Activated CD4-positive, alpha-beta T cell treated with anti-CD3 and anti-CD28 coated beads for 36 hours (primary cell): ENCODE data around the gene SBK3. TPM values are rescaled to one million over a fixed set of nuclear protein-coding genes. Genes with fewer than 3 reads are reported as not detected.

Experiments
- ATAC-seq: fragments of 200-7000 bp; cut with Tn5 transposase; one replicate; pipeline ENCODE4 v1.10.0; 2021; ENCODE audit warnings: mild to moderate bottlenecking, moderate library complexity
- CTCF ChIA-PET: fragments of 350-600 bp; sonication (Branson Sonifier 250); formaldehyde crosslinking; loops from one replicate; lab custom pipeline; 2021; ENCODE audit warnings: antibody characterized with exemption; lab: Charles Lee
- POLR2A ChIA-PET: fragments of 350-600 bp; sonication (Branson Sonifier 250); formaldehyde crosslinking; loops from one replicate; lab custom pipeline; 2021; ENCODE audit warnings: antibody characterized with exemption, inconsistent platforms; lab: Charles Lee
- DNase-seq: peaks from one replicate; pipeline ENCODE4 v3.0.0-alpha.2; 2020
- H3K27ac Mint-ChIP-seq: one replicate; pipeline ENCODE4 v1.8.0; 2021; ENCODE audit warnings: mixed read lengths
- H3K27me3 Mint-ChIP-seq: one replicate; pipeline ENCODE4 v1.8.0; 2021; ENCODE audit warnings: mixed read lengths
- H3K36me3 Mint-ChIP-seq: one replicate; pipeline ENCODE4 v1.8.0; 2021; ENCODE audit warnings: low read depth, mixed read lengths
- H3K4me1 Mint-ChIP-seq: one replicate; pipeline ENCODE4 v1.8.0; 2021; ENCODE audit warnings: mixed read lengths
- H3K4me3 Mint-ChIP-seq: one replicate; pipeline ENCODE4 v1.8.0; 2021; ENCODE audit warnings: mild to moderate bottlenecking, moderate library complexity, mixed read lengths
- H3K9me3 Mint-ChIP-seq: one replicate; pipeline ENCODE4 v1.8.0; 2021; ENCODE audit warnings: low read depth, mixed read lengths
- intact Hi-C, 2 experiments: fragments of 100-400 bp; cut with DNase I in 1 of 2; cut with micrococcal nuclease in 1 of 2; formaldehyde crosslinking; loops; one replicate each; pipeline versions ENCODE4 v1.14.2 to v1.15.1; 2022 to 2024; cut with DNase I, micrococcal nuclease
- total RNA-seq, 2 experiments: library from RNA; stranded (reverse); gene quantifications; one replicate each; pipeline ENCODE4 v1.2.3, GENCODE V29; 2021

The SBK3 gene
- total RNA-seq, 2 experiments from 2014 or later, result not detected

DNA sequence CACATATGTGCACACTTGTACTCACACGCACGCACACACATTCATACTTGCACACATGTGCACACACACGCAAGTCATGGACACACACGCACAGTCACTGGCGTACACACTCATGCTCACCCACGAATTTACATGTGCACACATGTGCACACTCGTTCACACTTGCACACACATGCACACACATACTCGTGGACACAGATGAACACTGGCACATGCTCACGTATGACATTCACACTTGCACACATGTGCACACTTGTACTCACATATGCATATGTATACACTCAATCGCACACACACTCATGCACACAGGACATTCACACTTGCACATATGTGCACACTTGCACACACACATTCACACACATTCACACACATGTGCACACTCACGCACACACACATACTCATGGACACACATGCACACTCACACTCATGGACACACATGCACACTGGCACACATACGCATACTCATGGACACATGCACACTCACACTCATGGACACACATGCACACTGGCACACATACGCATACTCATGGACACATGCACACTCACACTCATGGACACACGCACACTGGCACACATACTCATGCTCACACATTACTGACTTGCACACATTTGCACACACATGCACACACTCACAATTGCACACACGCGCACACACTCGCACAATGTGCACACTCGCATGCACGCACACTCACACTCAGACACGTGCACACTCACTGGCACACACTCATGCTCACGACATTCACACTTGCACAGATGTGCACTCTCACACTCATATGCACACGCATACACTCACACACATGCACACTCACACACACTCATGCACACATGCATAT lies 17.9 kb downstream of the SBK3 start:
- CTCF ChIA-PET, result interaction anchor here (0.9 kb wide), 1 partner anchor 105 kb away, joined by 3 read pairs; no protein-coding TSS in a partner anchor
- no peak for ATAC-seq
- no peaks in the 10 kb centered on the region for H3K27me3 Mint-ChIP-seq
- intact Hi-C loops, result no loop called here
- H3K27ac Mint-ChIP-seq, result no peak overlapping the region
- no peak for DNase-seq
- H3K4me1 Mint-ChIP-seq, result no peaks in the 10 kb centered on the region
- no peak overlapping the region for H3K4me3 Mint-ChIP-seq
- H3K36me3 Mint-ChIP-seq, result no peaks in the 10 kb centered on the region
- no peaks in the 10 kb centered on the region for H3K9me3 Mint-ChIP-seq
- POLR2A ChIA-PET, result no interaction called here

DNA sequence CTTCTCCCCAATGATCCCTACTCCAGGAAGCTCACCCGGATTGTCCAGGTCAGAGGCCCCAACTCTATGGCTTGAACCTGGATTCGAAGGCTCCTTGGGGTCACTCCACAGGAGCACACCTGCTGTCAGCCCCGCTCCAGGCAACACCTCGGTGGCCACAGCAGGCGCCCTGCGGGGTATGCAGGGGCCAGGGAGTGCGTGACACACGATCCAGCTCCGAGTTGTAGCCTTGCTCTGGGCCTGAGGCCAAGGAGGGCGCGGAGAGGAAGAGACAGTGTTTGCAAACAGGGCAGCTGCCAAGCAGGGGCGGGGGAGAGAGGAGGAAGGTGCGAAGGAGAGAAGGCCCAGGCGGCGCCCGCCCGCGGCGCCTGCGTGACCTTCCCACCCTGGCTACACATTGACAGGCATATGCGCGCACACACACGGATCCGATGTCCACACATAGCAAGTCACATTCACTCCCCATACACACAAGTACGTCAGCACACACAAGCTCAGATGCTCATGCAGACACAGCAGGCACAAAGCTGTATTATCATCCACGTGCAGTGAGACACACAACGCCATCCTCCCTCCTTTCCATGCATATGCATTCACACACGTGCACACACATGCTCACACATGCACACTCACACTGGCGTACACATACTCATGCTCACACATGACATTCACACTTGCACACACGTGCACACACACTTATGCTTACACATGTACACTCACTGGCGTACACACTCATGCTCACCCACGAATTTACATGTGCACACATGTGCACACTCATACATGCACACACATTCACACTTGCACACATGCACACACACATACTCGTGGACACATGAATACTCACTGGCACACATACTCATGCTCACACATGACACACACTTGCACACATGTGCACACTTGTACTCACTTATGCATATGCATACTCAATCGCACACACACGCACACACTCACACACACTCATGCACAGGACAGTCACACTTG lies 18.8 kb downstream of the SBK3 start:
- no peak overlapping the region for H3K27ac Mint-ChIP-seq
- CTCF ChIA-PET, result interaction anchor here (1.5 kb wide), 1 partner anchor 106 kb away, joined by 4 read pairs; no protein-coding TSS in a partner anchor
- DNase-seq (peak; percentile 42), ATAC-seq (peak; percentile 55)
- no peaks in the 10 kb centered on the region for H3K36me3 Mint-ChIP-seq
- no peaks in the 10 kb centered on the region for H3K9me3 Mint-ChIP-seq
- intact Hi-C loops, result no loop called here
- no peaks in the 10 kb centered on the region for H3K4me1 Mint-ChIP-seq
- H3K4me3 Mint-ChIP-seq, result no peak overlapping the region
- POLR2A ChIA-PET, result interaction anchor here (0.7 kb wide), 1 partner anchor 18 kb away, joined by 3 read pairs; no protein-coding TSS in a partner anchor
- no peaks in the 10 kb centered on the region for H3K27me3 Mint-ChIP-seq

DNA sequence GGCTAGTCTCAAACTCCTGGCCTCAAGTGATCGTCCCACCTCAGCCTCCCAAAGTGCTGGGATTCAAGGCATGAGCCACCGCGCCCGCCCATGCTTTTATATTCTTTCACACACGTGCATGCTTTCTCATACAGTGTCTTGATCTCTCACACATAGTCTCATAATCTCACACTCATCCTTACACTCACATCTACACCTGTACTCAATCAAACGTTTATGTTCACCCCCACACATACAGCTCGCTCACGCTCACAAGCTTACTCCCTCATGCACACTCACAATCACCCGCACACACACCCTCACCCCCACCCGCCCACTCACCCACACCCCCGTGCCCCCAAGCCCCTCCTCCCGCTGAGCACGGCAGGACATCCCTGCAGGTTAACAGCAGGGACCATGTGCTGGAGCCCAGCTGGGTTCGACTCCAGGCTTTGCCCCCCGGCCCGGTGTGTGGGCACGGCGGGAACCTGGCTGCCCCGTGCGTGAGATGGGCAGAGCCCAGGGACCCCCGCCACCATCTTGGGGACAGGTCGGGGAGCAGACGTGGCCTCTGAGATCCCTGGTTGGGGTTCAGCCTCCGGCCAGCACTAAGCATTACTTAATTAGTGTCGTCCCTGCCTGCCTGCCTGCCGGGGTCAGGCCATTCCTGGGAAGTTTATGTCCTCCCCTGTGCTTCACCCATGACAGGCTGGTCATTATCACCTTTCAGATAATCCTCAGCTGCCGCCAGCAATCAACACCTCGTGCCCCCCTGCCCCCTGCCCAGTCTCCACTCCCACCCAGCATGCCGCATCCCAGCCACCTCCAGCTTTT lies 19.8 kb downstream of the SBK3 start:
- ChIA-PET POLR2A (interaction anchor here (0.7 kb wide), 1 partner anchor 17 kb away, joined by 3 read pairs; no protein-coding TSS in a partner anchor), CTCF (interaction anchor here (1.5 kb wide), 1 partner anchor 107 kb away, joined by 4 read pairs; no protein-coding TSS in a partner anchor)
- no peaks in the 10 kb centered on the region for H3K9me3 Mint-ChIP-seq
- H3K27me3 Mint-ChIP-seq, result no peaks in the 10 kb centered on the region
- H3K4me1 Mint-ChIP-seq, result no peaks in the 10 kb centered on the region
- intact Hi-C loops, result no loop called here
- ATAC-seq (no peak), DNase-seq (no peak)
- no peak overlapping the region for H3K4me3 Mint-ChIP-seq
- no peaks in the 10 kb centered on the region for H3K36me3 Mint-ChIP-seq
- H3K27ac Mint-ChIP-seq, result no peak overlapping the region

DNA sequence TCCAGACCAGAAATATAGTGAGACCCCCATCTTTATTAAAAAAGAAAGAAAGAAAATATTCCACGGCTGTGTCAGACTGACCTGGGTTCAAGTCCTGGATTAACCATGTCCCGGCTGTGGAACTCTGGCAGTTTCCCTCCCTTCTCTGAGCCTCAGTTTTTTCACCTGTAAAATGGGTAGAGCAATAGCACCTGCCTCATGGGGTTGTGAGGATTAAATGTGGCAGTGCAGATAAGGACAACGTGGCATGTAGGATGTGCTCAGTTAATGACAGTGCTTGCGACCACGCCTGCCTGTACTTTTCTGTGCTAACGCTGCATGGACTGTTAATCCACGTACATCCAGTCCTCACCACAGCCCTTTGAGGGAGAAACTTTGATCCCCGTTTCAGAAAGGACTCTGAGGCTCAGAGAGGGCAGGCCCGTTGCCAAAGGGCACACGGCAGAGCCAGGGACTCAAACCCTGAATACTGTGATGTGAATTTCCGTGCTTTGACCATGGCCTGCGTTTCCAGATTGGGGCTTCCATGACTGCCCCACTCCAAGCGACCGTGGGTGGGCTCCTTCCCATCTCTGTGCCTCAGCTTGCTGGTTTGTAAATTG lies 24.6 kb downstream of the SBK3 start:
- Mint-ChIP-seq H3K4me3 (no peak overlapping the region), H3K27me3 (no peaks in the 10 kb centered on the region), H3K27ac (no peak overlapping the region), H3K9me3 (no peaks in the 10 kb centered on the region), H3K36me3 (no peaks in the 10 kb centered on the region), H3K4me1 (peaks cover 3% of the 10 kb centered on the region)
- ChIA-PET POLR2A (no interaction called here), CTCF (interaction anchor here (0.6 kb wide), 1 partner anchor 170 kb away, joined by 3 read pairs; no protein-coding TSS in a partner anchor)
- ATAC-seq (no peak), DNase-seq (no peak)
- intact Hi-C loops, result no loop called here

DNA sequence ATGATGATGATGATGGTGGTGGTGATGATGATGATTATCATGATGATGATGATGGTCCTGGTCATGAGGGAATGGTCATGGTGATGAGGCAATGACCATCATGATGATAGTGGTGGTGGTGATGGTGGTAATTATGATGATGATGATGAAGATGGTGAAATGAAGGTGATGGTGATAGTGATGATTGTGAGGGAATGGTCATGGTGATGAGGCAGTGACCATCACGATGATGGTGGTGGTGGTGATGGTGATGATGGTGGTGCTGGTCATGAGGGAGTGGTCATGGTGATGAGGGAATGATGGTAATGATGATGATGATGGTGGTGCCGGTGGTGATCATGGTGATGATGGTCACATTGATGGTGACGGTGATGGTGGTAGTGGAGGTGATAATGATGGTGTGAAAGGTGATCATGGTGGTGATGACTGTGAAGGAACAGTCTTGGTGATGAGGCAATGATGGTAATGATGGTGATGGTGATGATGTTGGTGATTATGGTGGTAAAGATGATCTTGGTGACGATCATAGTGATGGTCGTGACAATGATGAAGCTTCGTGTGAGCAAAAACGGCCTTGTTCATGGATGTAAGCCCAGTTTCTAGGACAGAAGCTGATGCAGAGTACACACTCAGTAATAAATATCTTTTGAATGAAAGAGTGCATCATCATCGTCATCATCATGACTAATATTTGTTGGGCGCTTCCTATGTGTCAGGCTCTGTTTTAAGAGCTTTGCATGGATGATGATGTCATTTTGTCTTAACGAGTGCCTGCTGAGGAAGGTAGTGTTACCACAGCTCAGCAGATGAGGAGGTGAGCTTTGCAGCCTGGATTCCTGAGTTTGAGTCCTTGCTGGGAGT lies 25.7 kb downstream of the SBK3 start:
- H3K36me3 Mint-ChIP-seq, result no peaks in the 10 kb centered on the region
- no peaks in the 10 kb centered on the region for H3K27me3 Mint-ChIP-seq
- H3K4me3 Mint-ChIP-seq, result no peak overlapping the region
- ChIA-PET CTCF (interaction anchor here (0.6 to 1.0 kb wide), 4 partner anchors 108 to 169 kb away, joined by 3 to 6 read pairs (median 4); no protein-coding TSS in a partner anchor), POLR2A (no interaction called here)
- H3K9me3 Mint-ChIP-seq, result no peaks in the 10 kb centered on the region
- no peak overlapping the region for H3K27ac Mint-ChIP-seq
- no peak for DNase-seq
- ATAC-seq, result no peak
- intact Hi-C loops, result no loop called here
- H3K4me1 Mint-ChIP-seq, result peaks cover 3% of the 10 kb centered on the region

DNA sequence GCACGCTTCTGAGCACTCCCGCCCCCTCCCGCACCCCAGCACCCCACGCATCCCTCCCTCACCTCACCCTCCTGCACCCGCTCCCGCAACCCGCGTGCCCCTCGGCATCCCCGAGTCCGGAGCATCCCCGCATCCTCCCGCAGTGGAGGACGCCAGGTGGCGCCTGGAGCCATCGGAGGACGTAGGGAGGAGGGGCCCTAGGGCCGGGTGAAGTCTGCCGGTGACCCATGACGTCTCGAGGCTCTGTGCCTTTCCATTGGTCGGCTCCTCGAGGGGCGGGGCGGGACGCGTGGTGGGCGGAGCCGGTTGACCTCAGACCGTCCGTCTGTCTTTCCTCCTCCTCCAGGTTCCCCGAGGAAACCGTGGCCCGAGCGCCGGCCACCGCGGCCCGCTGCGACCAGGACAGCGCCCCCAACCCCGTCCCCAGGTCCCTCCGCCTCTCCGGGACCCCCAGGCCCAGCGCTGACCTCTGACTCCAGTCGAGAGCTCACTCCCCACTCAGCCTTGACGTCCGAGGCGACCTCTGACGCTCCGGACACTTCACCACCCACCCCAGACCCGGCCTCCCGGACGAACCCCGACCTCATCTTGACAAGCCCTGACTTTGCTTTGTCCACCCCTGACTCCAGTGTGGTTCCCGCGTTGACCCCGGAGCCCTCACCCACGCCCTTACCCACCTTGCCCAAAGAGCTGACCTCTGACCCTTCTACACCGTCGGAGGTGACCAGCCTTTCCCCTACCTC lies 28.3 kb downstream of the SBK3 start:
- Mint-ChIP-seq H3K27me3 (no peaks in the 10 kb centered on the region), H3K9me3 (no peaks in the 10 kb centered on the region), H3K27ac (peak overlapping the region; percentile 9), H3K4me1 (peaks cover 3% of the 10 kb centered on the region), H3K36me3 (no peaks in the 10 kb centered on the region), H3K4me3 (peak overlapping the region; percentile 54)
- POLR2A ChIA-PET, result no interaction called here
- CTCF ChIA-PET, result interaction anchor here (0.6 to 1.9 kb wide), 5 partner anchors 89 to 122 kb away, joined by 3 to 18 read pairs (median 4); partner anchors contain the start of gene ZNF865
- DNase-seq (peak; percentile 96), ATAC-seq (peak; percentile 100)
- intact Hi-C loops, result loop anchor here (1.0 to 2.0 kb wide), 10 partner anchors 41 to 292 kb away; partner anchors contain the start of genes EPN1 (in 1 of the 2), FIZ1 (in 1 of the 2), ZNF579 (in 1 of the 2) and ZNF628 (in 1 of the 2)

DNA sequence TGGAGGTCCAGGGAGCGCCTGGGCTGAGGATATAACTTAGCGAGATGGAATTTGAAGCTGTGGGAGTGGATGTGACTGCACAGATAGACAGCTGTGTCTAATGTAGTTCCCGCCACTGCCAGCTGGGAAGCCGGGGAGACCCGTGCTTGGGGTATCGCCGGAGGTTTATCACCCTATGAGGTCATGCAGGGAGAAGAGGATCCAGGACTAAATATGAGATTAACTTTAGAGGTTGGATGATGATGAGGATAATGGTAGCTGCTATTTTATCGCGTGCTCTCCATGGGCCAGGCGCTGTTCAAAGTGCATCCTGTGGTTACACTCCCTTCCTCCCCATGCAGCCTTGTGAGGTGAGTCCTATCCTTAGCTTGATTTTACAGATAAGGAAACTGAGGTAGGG lies 37.2 kb downstream of the SBK3 start:
- ChIA-PET CTCF (interaction anchor here (1.0 to 2.2 kb wide), 3 partner anchors 32 to 124 kb away, joined by 3 to 10 read pairs (median 10); partner anchors contain the start of gene ZNF628), POLR2A (interaction anchor here (0.6 to 0.8 kb wide), 2 partner anchors 18 to 106 kb away, joined by 3 read pairs; no protein-coding TSS in a partner anchor)
- H3K36me3 Mint-ChIP-seq, result peaks cover 3% of the 10 kb centered on the region
- no peak for DNase-seq
- ATAC-seq, result no peak
- no peak overlapping the region for H3K4me3 Mint-ChIP-seq
- peaks cover 8% of the 10 kb centered on the region for H3K27me3 Mint-ChIP-seq
- H3K9me3 Mint-ChIP-seq, result peaks cover 2% of the 10 kb centered on the region
- no peak overlapping the region for H3K27ac Mint-ChIP-seq
- intact Hi-C loops, result loop anchor here in 1 of 2 experiments (10.0 kb wide), 1 partner anchor 363 kb away; the partner anchor contains the start of gene TNNT1
- peaks cover 8% of the 10 kb centered on the region for H3K4me1 Mint-ChIP-seq

DNA sequence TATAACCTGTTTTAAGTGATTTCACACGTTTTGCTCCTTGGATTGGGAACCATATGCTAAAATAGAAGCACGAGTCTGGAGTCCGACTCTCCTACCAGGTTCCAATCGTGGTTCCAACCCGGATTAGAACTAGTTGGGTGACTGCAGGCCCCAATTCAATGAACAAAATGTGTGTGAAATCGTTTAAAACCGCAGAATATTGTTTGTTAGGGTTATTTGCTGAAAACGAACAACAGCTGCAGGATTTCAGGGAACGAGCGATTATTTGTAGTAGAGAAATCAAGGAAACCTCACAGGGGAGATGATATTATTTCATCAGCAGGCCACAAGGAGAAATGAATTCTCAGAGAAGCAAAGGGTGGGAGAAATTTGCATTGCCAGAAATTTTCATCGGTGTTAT lies 40.4 kb downstream of the SBK3 start:
- H3K4me3 Mint-ChIP-seq, result no peak overlapping the region
- H3K4me1 Mint-ChIP-seq, result peaks cover 19% of the 10 kb centered on the region
- peaks cover 3% of the 10 kb centered on the region for H3K9me3 Mint-ChIP-seq
- ATAC-seq, result no peak
- ChIA-PET CTCF (interaction anchor here (0.8 to 2.4 kb wide), 11 partner anchors 8 to 364 kb away, joined by 3 to 30 read pairs (median 8); partner anchors contain the start of gene ISOC2), POLR2A (interaction anchor here (0.7 kb wide), 1 partner anchor 245 kb away, joined by 3 read pairs; no protein-coding TSS in a partner anchor)
- intact Hi-C loops, result loop anchor here (1.0 to 10.0 kb wide), 5 partner anchors 38 to 364 kb away; partner anchors contain the start of genes TNNT1 (in 1 of the 2) and ZNF784 (in 1 of the 2)
- H3K27ac Mint-ChIP-seq, result no peak overlapping the region
- peaks cover 3% of the 10 kb centered on the region for H3K36me3 Mint-ChIP-seq
- peaks cover 2% of the 10 kb centered on the region for H3K27me3 Mint-ChIP-seq
- no peak for DNase-seq
